Caco-2 (cell line): ENCODE data around the gene ZNF724. TPM values are rescaled to one million over a fixed set of nuclear protein-coding genes. Genes with fewer than 3 reads are reported as not detected.

Source experiments
- BruUV-seq: library from RNA; stranded (reverse); fragments of 400-500 nt; replicated peaks from 2 replicates; lab custom pipeline; 2021; lab: Mats Ljungman, UMichigan
- CTCF ChIA-PET: fragments of 300-600 bp; sonication (Branson Sonifier 250); formaldehyde crosslinking; loops from one replicate; lab custom pipeline; 2022; ENCODE audit warnings: antibody characterized with exemption; lab: Charles Lee
- POLR2A ChIA-PET: fragments of 300-600 bp; sonication (Branson Sonifier 250); formaldehyde crosslinking; loops from one replicate; lab custom pipeline; 2022; ENCODE audit warnings: antibody characterized with exemption; lab: Charles Lee
- DNase-seq, 2 experiments: peaks; one replicate each; pipeline versions ENCODE4 v3.0.0 to v3.0.0-alpha.2; 2020 to 2022
- H3K27me3 ChIP-seq: replicated peaks from 2 replicates; pipeline ENCODE4 v1.6.0; 2011; ENCODE audit warnings: low read length; ENCODE audit not compliant: control insufficient read depth, insufficient read depth
- H3K36me3 ChIP-seq: 2 replicates; pipeline ENCODE4 v1.5.1; 2011; ENCODE audit warnings: low read length; ENCODE audit not compliant: control insufficient read depth, insufficient read depth
- H3K4me1 ChIP-seq: fragments of 250-450 bp; sonication (Bioruptor Pico); 2 replicates; pipeline ENCODE4 v1.5.1; 2020; ENCODE audit warnings: mild to moderate bottlenecking
- H3K4me3 ChIP-seq: 2 replicates; pipeline ENCODE4 v1.5.1; 2011; ENCODE audit warnings: low read depth, mild to moderate bottlenecking, control low read depth, low read length
- H3K9me3 ChIP-seq: fragments of 250-450 bp; sonication (Bioruptor Pico); 2 replicates; pipeline ENCODE4 v1.5.1; 2020; ENCODE audit warnings: mild to moderate bottlenecking, moderate library complexity
- H3K27ac Mint-ChIP-seq: one replicate; pipeline ENCODE4 v1.8.0; 2022; ENCODE audit warnings: mixed read lengths; ENCODE audit not compliant: unreplicated experiment
- H3K27me3 Mint-ChIP-seq: one replicate; pipeline ENCODE4 v1.8.0; 2022; ENCODE audit warnings: mixed read lengths; ENCODE audit not compliant: insufficient read depth, unreplicated experiment
- H3K36me3 Mint-ChIP-seq: one replicate; pipeline ENCODE4 v1.8.0; 2022; ENCODE audit warnings: mild to moderate bottlenecking, mixed read lengths; ENCODE audit not compliant: insufficient read depth, unreplicated experiment
- H3K4me1 Mint-ChIP-seq: one replicate; pipeline ENCODE4 v1.8.0; 2022; ENCODE audit warnings: low read depth, mixed read lengths; ENCODE audit not compliant: unreplicated experiment
- H3K4me3 Mint-ChIP-seq: one replicate; pipeline ENCODE4 v1.8.0; 2022; ENCODE audit warnings: mild to moderate bottlenecking, moderate library complexity, mixed read lengths; ENCODE audit not compliant: unreplicated experiment
- H3K9me3 Mint-ChIP-seq: one replicate; pipeline ENCODE4 v1.8.0; 2022; ENCODE audit warnings: mixed read lengths; ENCODE audit not compliant: unreplicated experiment
- CTCF ChIP-seq, 2 experiments: fragments of 200-600 bp in 1 of 2; IDR thresholded peaks; 1 replicate in 1 of 2; 2 replicates in 1 of 2; pipeline versions ENCODE4 v1.5.1 to v1.8.0; 2011 to 2022; ENCODE audit warnings: antibody characterized with exemption in 1 of 2, control low read depth in 1 of 2, inconsistent platforms in 1 of 2, low read depth in 1 of 2, low read length in 1 of 2, mild to moderate bottlenecking in 1 of 2, moderate library complexity in 1 of 2; ENCODE audit not compliant: insufficient read depth in 1 of 2, severe bottlenecking in 1 of 2, unreplicated experiment in 1 of 2
- intact Hi-C: fragments of 100-400 bp; cut with micrococcal nuclease; formaldehyde crosslinking; loops from one replicate; pipeline ENCODE4 v1.10.0; 2022; ENCODE audit not compliant: unreplicated experiment
- total RNA-seq: library from RNA; stranded (reverse); gene quantifications from 2 replicates; pipeline ENCODE4 v1.2.3, GENCODE V29; 2022

ZNF724 gene
- total RNA-seq, 1 experiment from 2014 or later: 10.6 TPM

GRCh38 chr19:23261496-23262020, 11.4 kb upstream of the ZNF724 start:
- no peak overlapping the region for H3K4me3 Mint-ChIP-seq
- Histone ChIP-seq H3K9me3 (no peaks in the 10 kb centered on the region), H3K4me1 (no peaks in the 10 kb centered on the region), H3K36me3 (peaks cover 5% of the 10 kb centered on the region), H3K4me3 (no peak overlapping the region), H3K27me3 (no peaks in the 10 kb centered on the region)
- H3K27me3 Mint-ChIP-seq: no peaks in the 10 kb centered on the region
- H3K27ac Mint-ChIP-seq: no peak overlapping the region
- peaks cover 42% of the 10 kb centered on the region for H3K36me3 Mint-ChIP-seq
- DNase-seq: no peak
- H3K4me1 Mint-ChIP-seq: no peaks in the 10 kb centered on the region
- H3K9me3 Mint-ChIP-seq: no peaks in the 10 kb centered on the region
- ChIA-PET CTCF (no interaction called here), POLR2A (no interaction called here)
- TF ChIP-seq CTCF (IDR thresholded peaks at IDR 0.05; ENCODE audit: insufficient read depth in 1 of 2, low read depth in 1 of 2, low read length in 1 of 2, severe bottlenecking in 1 of 2, unreplicated experiment in 1 of 2): no peak
- no TSS peak for BruUV-seq
- intact Hi-C loops: no loop called here

GRCh38 chr19:23260956-23261355, 10.8 kb upstream of the ZNF724 start:
- H3K4me3 ChIP-seq: no peak overlapping the region
- ChIA-PET POLR2A (no interaction called here), CTCF (no interaction called here)
- Mint-ChIP-seq H3K27ac (no peak overlapping the region), H3K4me3 (no peak overlapping the region), H3K36me3 (peaks cover 37% of the 10 kb centered on the region), H3K9me3 (no peaks in the 10 kb centered on the region), H3K4me1 (no peaks in the 10 kb centered on the region), H3K27me3 (no peaks in the 10 kb centered on the region)
- H3K4me1 ChIP-seq: no peaks in the 10 kb centered on the region
- H3K36me3 ChIP-seq: peaks cover 5% of the 10 kb centered on the region
- H3K9me3 ChIP-seq: no peaks in the 10 kb centered on the region
- no peak for DNase-seq
- intact Hi-C loops: no loop called here
- no peaks in the 10 kb centered on the region for H3K27me3 ChIP-seq
- no TSS peak for BruUV-seq
- TF ChIP-seq CTCF (IDR thresholded peaks at IDR 0.05; ENCODE audit: insufficient read depth in 1 of 2, low read depth in 1 of 2, low read length in 1 of 2, severe bottlenecking in 1 of 2, unreplicated experiment in 1 of 2): no peak

GRCh38 chr19:23259961-23260360, 9.8 kb upstream of the ZNF724 start:
- intact Hi-C loops: no loop called here
- H3K36me3 ChIP-seq: peaks cover 5% of the 10 kb centered on the region
- no peaks in the 10 kb centered on the region for H3K27me3 Mint-ChIP-seq
- H3K4me1 ChIP-seq: no peaks in the 10 kb centered on the region
- ChIA-PET POLR2A (no interaction called here), CTCF (no interaction called here)
- H3K36me3 Mint-ChIP-seq: peaks cover 35% of the 10 kb centered on the region
- no peak for TF ChIP-seq CTCF (IDR thresholded peaks at IDR 0.05; ENCODE audit: insufficient read depth in 1 of 2, low read depth in 1 of 2, low read length in 1 of 2, severe bottlenecking in 1 of 2, unreplicated experiment in 1 of 2)
- no peak for DNase-seq
- H3K4me3 Mint-ChIP-seq: no peak overlapping the region
- no peaks in the 10 kb centered on the region for H3K27me3 ChIP-seq
- no peaks in the 10 kb centered on the region for H3K9me3 Mint-ChIP-seq
- H3K27ac Mint-ChIP-seq: no peak overlapping the region
- no TSS peak for BruUV-seq
- H3K4me3 ChIP-seq: no peak overlapping the region
- H3K9me3 ChIP-seq: no peaks in the 10 kb centered on the region
- no peaks in the 10 kb centered on the region for H3K4me1 Mint-ChIP-seq
